ENCODE measurements around the gene NUBP1. TPM values are rescaled to one million over a fixed set of nuclear protein-coding genes. Genes with fewer than 3 reads are reported as not detected.

The NUBP1 gene
- total RNA-seq, 1 experiment from 2014 or later = 25.4 TPM

GRCh38 chr16:10694306-10694705 lies 49.3 kb upstream of the NUBP1 start:
- DNase-seq (ENCODE audit: low spot score) (no peak), ATAC-seq (no peak)
- Mint-ChIP-seq H3K4me3 (no peak overlapping the region), H3K4me1 (no peaks in the 10 kb centered on the region; the same call in 1 of the 2 replicates), H3K9me3 (peaks cover 8% of the 10 kb centered on the region), H3K36me3 (no peaks in the 10 kb centered on the region), H3K27ac (no peak overlapping the region), H3K27me3 (ENCODE audit: low read depth) (no peaks in the 10 kb centered on the region)
- ChIA-PET POLR2A (no interaction called here), CTCF (interaction anchor here (1.1 kb wide), 1 partner anchor 29 kb away, joined by 3 read pairs; no protein-coding TSS in a partner anchor)
- TF ChIP-seq, protein P1, sequence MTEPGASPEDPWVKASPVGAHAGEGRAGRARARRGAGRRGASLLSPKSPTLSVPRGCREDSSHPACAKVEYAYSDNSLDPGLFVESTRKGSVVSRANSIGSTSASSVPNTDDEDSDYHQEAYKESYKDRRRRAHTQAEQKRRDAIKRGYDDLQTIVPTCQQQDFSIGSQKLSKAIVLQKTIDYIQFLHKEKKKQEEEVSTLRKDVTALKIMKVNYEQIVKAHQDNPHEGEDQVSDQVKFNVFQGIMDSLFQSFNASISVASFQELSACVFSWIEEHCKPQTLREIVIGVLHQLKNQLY (CRISPR knock-in tag; IDR thresholded peaks at IDR 0.05) = no peak
- TF ChIP-seq NR1H2 (CRISPR knock-in tag; IDR thresholded peaks at IDR 0.05) (no peak), ZNF671 (CRISPR knock-in tag; IDR thresholded peaks at IDR 0.05) (no peak), HMGXB4 (CRISPR knock-in tag; IDR thresholded peaks at IDR 0.05) (no peak), ARID4B (CRISPR knock-in tag; IDR thresholded peaks at IDR 0.05; ENCODE audit: borderline replicate concordance) (no peak), FOXJ3 (CRISPR knock-in tag; IDR thresholded peaks at IDR 0.05; ENCODE audit: borderline replicate concordance) (no peak), ZMAT4 (CRISPR knock-in tag; IDR thresholded peaks at IDR 0.05) (no peak), ZNF281 (CRISPR knock-in tag; IDR thresholded peaks at IDR 0.05) (no peak), ZNF423 (CRISPR knock-in tag; IDR thresholded peaks at IDR 0.05) (no peak), MXD4 (CRISPR knock-in tag; IDR thresholded peaks at IDR 0.05; ENCODE audit: borderline replicate concordance) (no peak), TEAD4 (CRISPR knock-in tag; IDR thresholded peaks at IDR 0.05) (no peak), JAZF1 (CRISPR knock-in tag; IDR thresholded peaks at IDR 0.05) (no peak), FOXP1 (CRISPR knock-in tag; IDR thresholded peaks at IDR 0.05; ENCODE audit: borderline replicate concordance) (no peak), ZNF121 (CRISPR knock-in tag; IDR thresholded peaks at IDR 0.05) (no peak)
- TF ChIP-seq, protein P2, sequence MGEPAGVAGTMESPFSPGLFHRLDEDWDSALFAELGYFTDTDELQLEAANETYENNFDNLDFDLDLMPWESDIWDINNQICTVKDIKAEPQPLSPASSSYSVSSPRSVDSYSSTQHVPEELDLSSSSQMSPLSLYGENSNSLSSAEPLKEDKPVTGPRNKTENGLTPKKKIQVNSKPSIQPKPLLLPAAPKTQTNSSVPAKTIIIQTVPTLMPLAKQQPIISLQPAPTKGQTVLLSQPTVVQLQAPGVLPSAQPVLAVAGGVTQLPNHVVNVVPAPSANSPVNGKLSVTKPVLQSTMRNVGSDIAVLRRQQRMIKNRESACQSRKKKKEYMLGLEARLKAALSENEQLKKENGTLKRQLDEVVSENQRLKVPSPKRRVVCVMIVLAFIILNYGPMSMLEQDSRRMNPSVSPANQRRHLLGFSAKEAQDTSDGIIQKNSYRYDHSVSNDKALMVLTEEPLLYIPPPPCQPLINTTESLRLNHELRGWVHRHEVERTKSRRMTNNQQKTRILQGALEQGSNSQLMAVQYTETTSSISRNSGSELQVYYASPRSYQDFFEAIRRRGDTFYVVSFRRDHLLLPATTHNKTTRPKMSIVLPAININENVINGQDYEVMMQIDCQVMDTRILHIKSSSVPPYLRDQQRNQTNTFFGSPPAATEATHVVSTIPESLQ (CRISPR knock-in tag; IDR thresholded peaks at IDR 0.05) = no peak
- TF ChIP-seq, protein P3, sequence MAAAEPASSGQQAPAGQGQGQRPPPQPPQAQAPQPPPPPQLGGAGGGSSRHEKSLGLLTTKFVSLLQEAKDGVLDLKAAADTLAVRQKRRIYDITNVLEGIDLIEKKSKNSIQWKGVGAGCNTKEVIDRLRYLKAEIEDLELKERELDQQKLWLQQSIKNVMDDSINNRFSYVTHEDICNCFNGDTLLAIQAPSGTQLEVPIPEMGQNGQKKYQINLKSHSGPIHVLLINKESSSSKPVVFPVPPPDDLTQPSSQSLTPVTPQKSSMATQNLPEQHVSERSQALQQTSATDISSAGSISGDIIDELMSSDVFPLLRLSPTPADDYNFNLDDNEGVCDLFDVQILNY (CRISPR knock-in tag; IDR thresholded peaks at IDR 0.05) = no peak
- TF ChIP-seq, protein P4, sequence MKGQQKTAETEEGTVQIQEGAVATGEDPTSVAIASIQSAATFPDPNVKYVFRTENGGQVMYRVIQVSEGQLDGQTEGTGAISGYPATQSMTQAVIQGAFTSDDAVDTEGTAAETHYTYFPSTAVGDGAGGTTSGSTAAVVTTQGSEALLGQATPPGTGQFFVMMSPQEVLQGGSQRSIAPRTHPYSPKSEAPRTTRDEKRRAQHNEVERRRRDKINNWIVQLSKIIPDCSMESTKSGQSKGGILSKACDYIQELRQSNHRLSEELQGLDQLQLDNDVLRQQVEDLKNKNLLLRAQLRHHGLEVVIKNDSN (CRISPR knock-in tag; IDR thresholded peaks at IDR 0.05) = no peak
